Measurements from ENCODE around the gene CTSF. TPM values are rescaled to one million over a fixed set of nuclear protein-coding genes. Genes with fewer than 3 reads are reported as not detected.
"Not testable (repeated sequence)": the region's sequence is repeated elsewhere in the genome, so short reads cannot be mapped to it uniquely, and the experiment has no call there.

CTSF gene
- total RNA-seq, 2 experiments from 2014 or later = not detected

GRCh38 chr11:66542362-66542761 is 26.0 kb downstream of the CTSF start:
- peaks cover 13% of the 10 kb centered on the region for H3K36me3 ChIP-seq (ENCODE audit: insufficient read depth, low read length)
- ChIA-PET POLR2A (interaction anchor here (0.6 kb wide), 1 partner anchor 131 kb away, joined by 3 read pairs; no protein-coding TSS in a partner anchor), CTCF (ENCODE audit: unreplicated experiment) (no interaction called here)
- no peak overlapping the region for H2AFZ ChIP-seq (ENCODE audit: low read length)
- peaks cover 33% of the 10 kb centered on the region for H3K4me1 ChIP-seq (ENCODE audit: insufficient read depth, low read length, poor library complexity, severe bottlenecking)
- TF ChIP-seq CTCF (conservative IDR thresholded peaks at IDR 0.05; ENCODE audit: low read length) = no peak
- TF ChIP-seq EZH2phosphoT487 (IDR thresholded peaks at IDR 0.05; ENCODE audit: borderline replicate concordance, low read depth, low read length) = no peak
- no peaks in the 10 kb centered on the region for H3K9me3 ChIP-seq (ENCODE audit: low read length)
- H3K4me2 ChIP-seq (ENCODE audit: low read length) = no peak overlapping the region
- H3K9me2 ChIP-seq (ENCODE audit: insufficient read depth, low read length) = no peaks in the 10 kb centered on the region
- no peak overlapping the region for H3K27ac ChIP-seq (ENCODE audit: low read depth, low read length, poor library complexity, severe bottlenecking)
- intact Hi-C loops (cut with micrococcal nuclease; ENCODE audit: unreplicated experiment) = loop anchor here (5.0 kb wide), 1 partner anchor 75 kb away; the partner anchor contains the start of gene RBM14
- no peaks in the 10 kb centered on the region for H4K20me1 ChIP-seq (ENCODE audit: insufficient read depth, low read length)
- no peak for DNase-seq (ENCODE audit: low spot score)
- H3K4me3 ChIP-seq (ENCODE audit: low read depth, low read length, poor library complexity, severe bottlenecking) = no peak overlapping the region
- no TSS peak for BruUV-seq (replicated peaks)
- peaks cover 9% of the 10 kb centered on the region; the same call in 1 of the 2 replicates for H3K79me2 ChIP-seq (ENCODE audit: insufficient read depth, low read depth, low read length)

GRCh38 chr11:66541892-66542291 is 26.5 kb downstream of the CTSF start:
- no peak overlapping the region for H2AFZ ChIP-seq (ENCODE audit: low read length)
- ChIA-PET CTCF (ENCODE audit: unreplicated experiment) (no interaction called here), POLR2A (interaction anchor here (0.6 kb wide), 1 partner anchor 131 kb away, joined by 3 read pairs; no protein-coding TSS in a partner anchor)
- no peaks in the 10 kb centered on the region for H4K20me1 ChIP-seq (ENCODE audit: insufficient read depth, low read length)
- H3K4me2 ChIP-seq (ENCODE audit: low read length) = no peak overlapping the region
- TF ChIP-seq EZH2phosphoT487 (IDR thresholded peaks at IDR 0.05; ENCODE audit: borderline replicate concordance, low read depth, low read length) = no peak
- no peak for TF ChIP-seq CTCF (conservative IDR thresholded peaks at IDR 0.05; ENCODE audit: low read length)
- H3K9me3 ChIP-seq (ENCODE audit: low read length) = no peaks in the 10 kb centered on the region
- H3K36me3 ChIP-seq (ENCODE audit: insufficient read depth, low read length) = peaks cover 13% of the 10 kb centered on the region
- intact Hi-C loops (cut with micrococcal nuclease; ENCODE audit: unreplicated experiment) = loop anchor here (5.0 kb wide), 1 partner anchor 75 kb away; the partner anchor contains the start of gene RBM14
- H3K4me3 ChIP-seq (ENCODE audit: low read depth, low read length, poor library complexity, severe bottlenecking) = no peak overlapping the region
- peaks cover 30% of the 10 kb centered on the region for H3K4me1 ChIP-seq (ENCODE audit: insufficient read depth, low read length, poor library complexity, severe bottlenecking)
- DNase-seq (ENCODE audit: low spot score) = no peak
- H3K79me2 ChIP-seq (ENCODE audit: insufficient read depth, low read depth, low read length) = peaks cover 9% of the 10 kb centered on the region; the same call in 1 of the 2 replicates
- H3K27ac ChIP-seq (ENCODE audit: low read depth, low read length, poor library complexity, severe bottlenecking) = no peak overlapping the region
- H3K9me2 ChIP-seq (ENCODE audit: insufficient read depth, low read length) = no peaks in the 10 kb centered on the region
- BruUV-seq (replicated peaks) = no TSS peak

GRCh38 chr11:66540598-66540997 is 27.8 kb downstream of the CTSF start:
- H3K4me1 ChIP-seq (ENCODE audit: insufficient read depth, low read length, poor library complexity, severe bottlenecking) = peaks cover 22% of the 10 kb centered on the region
- DNase-seq (ENCODE audit: low spot score); H3K4me2 ChIP-seq (ENCODE audit: low read length); BruUV-seq (replicated peaks); CTCF ChIA-PET (ENCODE audit: unreplicated experiment); H3K9me2 ChIP-seq (ENCODE audit: insufficient read depth, low read length); H3K79me2 ChIP-seq (ENCODE audit: insufficient read depth, low read depth, low read length); H3K27ac ChIP-seq (ENCODE audit: low read depth, low read length, poor library complexity, severe bottlenecking); H3K4me3 ChIP-seq (ENCODE audit: low read depth, low read length, poor library complexity, severe bottlenecking); H3K9me3 ChIP-seq (ENCODE audit: low read length); H2AFZ ChIP-seq (ENCODE audit: low read length); H4K20me1 ChIP-seq (ENCODE audit: insufficient read depth, low read length): not testable (repeated sequence)
- peaks cover 20% of the 10 kb centered on the region for H3K36me3 ChIP-seq (ENCODE audit: insufficient read depth, low read length)
- intact Hi-C loops (cut with micrococcal nuclease; ENCODE audit: unreplicated experiment) = loop anchor here (5.0 kb wide), 1 partner anchor 77 kb away; the partner anchor contains the start of gene RBM14
- POLR2A ChIA-PET = interaction anchor here (0.7 kb wide), 1 partner anchor 133 kb away, joined by 3 read pairs; no protein-coding TSS in a partner anchor
